CD4-positive, alpha-beta T cell treated with Interleukin-12 subunit alpha and Interleukin-12 subunit beta, for 1 hour (primary cell): ENCODE measurements around the gene RUNX1.
"Not testable (repeated sequence)": the region's sequence is repeated elsewhere in the genome, so short reads cannot be mapped to it uniquely, and the experiment has no call there.

Source experiments
- DNase-seq: peaks from one replicate; pipeline ENCODE4 v3.0.0-alpha.2; 2020

The RUNX1 gene

DNA sequence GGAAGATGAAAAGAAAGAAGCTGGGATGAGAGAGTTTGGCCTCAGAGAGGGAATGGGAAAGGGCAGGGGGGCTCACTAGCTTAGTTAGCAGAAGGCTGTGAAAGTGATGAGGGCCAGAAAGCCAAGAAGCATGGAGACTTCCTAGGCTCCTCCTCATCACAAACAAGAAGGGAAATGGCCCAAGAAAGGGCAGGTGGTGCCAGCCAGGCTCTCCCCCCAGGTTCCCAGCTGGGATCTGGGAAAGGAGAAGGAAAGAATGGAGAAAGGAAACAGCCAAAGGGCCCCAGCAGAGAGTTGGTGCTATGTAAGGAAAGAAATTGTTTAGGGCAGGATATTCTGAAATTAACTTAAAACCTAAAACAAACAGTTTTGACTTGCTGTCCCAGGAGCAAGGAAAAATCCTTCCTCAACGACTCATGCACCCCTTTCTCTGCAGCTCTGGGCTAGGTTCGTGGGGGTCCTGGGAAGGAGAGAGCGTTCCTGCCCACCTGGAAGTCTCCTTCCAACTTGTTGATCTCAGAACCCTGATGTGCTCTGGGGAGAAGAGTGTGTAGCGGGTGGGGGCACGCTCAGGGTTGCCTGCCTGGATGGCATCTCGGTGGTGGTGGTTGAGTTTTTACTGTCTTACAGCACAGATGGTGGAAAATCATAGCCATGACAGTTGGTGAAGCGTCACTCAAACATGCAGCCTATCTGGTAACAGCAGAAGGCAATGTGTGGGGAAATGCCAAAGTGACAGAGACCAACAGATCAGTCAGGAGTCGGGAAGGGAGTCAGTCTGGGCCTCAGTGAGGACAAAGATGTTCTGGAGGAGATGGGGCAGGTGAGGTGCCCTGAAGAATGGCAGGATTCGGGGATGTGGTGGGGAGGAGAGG is 233.0 kb downstream of the RUNX1 start:
- no peak for DNase-seq

DNA sequence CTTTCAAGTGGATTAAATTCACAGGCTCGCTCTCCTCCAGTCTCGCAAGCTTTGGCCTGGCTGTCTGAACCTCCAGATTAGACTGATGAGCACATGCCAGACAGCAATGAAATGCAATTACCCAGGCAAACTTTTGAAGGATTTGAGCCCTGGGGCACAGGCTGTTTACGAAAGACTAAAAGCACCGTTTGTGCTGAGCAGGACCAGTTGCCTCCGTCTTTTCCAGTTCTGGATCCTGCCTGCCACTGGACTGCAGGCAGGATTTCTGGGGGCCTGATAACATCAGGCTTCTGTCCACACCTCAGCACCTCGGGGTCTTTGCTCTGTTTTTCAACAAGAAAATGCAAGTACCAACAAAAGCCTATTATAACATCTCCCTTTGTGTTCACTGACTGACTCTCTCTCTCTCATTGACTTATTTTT is 234.6 kb downstream of the RUNX1 start:
- DNase-seq: no peak

DNA sequence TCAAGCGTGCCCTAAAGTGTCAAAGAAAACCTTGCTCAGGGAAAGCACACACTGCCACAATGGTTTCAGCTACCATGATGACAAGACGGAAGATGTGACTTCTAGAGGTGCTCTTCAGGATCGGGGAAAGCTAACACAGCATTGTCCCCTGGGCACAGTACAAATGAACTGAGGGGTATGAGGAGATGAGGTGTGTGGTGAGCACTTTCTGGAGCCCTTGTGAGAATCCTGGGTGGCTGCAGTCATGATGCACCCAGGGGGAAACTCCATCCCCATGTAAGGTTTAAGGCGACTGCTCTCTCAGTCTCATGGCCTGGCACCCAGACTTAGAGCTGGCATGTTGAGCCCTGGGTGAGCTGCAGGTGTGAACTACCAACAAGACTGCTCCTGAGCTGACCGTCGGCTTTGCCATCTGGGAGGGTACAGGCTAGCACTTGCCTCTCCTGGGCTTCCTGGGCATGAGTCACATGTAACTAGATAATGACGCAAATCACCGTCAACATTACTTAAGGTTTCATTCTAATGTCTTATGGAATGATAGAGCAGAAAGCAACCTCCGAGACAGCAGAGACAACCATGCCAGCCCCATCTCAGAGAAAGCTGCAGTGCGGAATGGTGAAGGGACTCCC is 235.7 kb downstream of the RUNX1 start:
- no peak for DNase-seq

DNA sequence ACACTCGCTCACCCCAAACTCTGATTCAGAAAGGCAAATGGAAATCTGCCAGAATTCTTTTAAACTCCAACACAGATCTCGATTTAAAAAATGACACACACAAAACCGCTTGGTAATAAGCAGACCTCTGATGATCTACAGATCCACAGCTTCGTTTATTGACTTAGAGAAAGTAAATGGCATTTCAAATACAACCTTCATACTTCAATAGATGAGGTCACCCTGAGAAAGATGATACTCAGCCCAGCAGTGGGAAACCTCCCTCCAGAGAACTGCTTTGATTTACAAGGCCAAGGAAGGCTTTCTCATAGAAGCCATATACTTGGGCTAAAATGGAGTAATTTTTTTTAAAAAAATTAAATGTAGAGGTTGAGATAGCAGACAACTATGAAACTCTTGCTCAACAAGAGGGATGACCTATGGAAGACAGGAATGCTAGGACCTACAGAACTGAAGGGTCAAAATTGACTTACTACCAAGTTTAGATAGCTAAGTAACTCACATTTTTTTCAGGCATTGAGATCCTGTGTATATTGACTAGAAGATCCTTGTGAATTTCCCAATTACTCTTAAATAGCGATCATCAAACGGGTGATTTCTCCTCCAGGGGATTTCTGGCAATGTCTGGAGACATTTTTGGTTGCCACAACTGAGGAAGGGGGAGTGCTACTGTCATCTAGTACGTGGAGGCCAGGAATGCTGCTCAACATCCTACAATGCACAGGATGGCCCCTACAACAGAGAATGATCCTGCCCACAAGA is 236.4 kb downstream of the RUNX1 start:
- DNase-seq: no peak

DNA sequence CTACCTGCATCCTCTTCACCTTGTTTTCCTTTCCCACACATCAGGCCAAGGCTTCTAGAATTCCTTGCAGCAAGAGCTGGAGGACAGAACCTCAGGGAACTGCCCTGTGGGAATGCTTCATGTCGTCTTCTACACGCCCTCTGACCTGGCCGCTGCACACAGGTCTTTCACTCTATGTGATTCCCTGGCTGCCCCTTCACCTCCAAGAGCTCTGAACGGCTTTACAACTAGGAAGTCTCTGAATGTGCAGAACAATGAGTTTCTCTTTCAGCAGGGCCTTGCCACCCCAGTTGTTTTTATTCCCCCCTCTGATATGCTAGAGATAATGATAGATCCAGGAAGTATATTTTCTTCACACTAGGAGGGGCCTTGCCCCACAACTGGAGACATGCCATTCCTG is 237.7 kb downstream of the RUNX1 start:
- no peak for DNase-seq

DNA sequence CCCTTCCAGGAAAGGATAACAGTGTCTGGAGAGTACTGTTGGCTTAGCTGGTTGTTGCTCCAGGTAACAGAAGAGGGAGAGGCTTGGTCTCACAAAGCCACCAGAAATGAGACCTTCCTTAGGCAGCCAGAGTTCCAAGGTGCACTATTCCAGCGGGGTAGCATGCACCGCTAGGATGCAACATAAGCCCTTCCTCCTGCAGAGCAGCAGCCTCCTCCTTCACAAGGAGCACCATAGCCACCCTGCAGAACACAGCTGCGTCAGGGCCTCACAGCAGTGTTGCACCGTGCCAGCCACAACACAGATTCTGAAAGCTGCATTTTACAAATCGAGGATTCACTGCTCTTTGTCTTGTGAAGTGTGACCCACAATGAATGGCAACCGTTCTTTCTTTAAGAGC is 238.3 kb downstream of the RUNX1 start:
- no peak for DNase-seq

DNA sequence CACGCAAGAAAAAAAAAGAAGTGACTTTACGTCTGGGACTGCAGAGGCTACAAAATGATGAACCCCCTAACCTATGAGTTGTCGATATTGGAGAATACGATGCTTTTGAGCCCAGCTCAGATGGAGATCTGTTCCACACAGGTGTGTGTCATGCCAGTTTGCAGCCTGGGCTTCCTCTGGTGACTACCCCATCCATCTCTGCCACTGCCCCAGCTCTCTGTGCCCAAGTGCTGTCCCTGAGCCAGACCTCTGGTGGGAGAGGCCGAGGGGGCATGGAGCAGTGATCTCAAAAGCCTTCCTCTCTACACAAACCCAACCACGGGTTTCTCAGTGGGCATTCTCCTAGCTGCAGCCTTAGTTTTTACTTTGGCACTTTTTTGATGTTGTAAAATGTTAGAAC is 239.3 kb downstream of the RUNX1 start:
- no peak for DNase-seq

DNA sequence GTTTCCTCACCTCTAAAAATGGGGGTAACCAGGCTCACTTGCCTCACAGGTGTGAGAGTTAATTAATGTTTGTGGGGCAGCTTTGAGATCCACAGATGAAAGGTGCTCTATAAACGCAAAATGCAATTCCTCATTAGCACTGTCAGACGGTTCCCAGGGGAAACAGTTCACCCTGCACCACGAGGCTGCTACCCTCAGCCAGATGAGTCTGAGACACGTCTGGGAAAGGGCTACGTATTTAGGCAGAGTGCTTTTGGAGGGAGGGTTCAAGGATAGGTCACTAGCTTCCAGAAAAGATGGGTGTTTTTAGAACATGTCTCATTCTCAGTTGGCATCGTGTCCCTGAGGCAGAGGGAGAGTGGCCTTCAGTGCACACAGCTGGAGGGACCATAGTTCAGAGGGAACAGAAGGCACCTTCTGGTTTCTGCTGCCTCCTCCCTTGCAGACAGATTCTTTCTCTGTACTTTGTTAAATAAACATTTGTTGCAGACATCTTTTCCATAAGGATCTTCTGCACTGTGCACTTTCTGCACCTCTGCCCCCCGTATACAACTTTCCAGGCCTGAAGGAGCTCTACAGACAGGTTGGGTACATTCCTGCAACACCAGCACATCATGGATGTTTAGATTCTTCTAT is 240.4 kb downstream of the RUNX1 start:
- no peak for DNase-seq

DNA sequence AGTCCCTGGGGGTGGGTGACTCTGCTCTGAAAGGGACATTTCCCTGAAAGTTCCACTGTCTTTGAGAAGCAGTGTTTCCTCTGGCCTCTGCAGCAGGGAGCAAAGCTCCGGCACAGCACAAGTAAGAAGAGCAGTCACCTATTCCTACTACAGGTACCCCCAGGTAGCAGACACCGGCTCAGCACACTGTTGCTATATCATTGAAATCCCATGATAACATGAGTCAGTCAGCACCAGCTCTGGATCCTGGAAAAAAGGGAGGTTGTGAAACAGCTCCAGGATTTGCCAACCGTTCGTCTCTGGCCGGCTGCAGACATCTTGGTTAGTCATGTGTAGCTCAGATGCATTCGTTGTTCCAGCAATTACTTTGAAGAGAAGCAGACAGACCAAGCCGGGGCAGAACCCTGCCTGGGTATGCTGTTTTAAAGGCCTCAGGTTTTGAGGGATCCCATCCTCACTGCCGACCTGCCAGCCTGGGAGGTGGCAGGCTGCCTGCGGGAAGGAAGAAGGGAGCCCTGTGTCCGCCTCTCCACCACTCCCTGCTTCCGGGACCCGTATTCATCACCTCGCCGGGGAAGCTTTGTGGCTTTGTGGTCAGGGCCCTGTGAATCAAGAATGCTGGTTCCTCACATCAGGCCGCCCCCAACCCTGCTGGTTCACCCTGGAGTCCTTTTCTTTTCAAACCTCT is 241.1 kb downstream of the RUNX1 start:
- peak; percentile 52 for DNase-seq

DNA sequence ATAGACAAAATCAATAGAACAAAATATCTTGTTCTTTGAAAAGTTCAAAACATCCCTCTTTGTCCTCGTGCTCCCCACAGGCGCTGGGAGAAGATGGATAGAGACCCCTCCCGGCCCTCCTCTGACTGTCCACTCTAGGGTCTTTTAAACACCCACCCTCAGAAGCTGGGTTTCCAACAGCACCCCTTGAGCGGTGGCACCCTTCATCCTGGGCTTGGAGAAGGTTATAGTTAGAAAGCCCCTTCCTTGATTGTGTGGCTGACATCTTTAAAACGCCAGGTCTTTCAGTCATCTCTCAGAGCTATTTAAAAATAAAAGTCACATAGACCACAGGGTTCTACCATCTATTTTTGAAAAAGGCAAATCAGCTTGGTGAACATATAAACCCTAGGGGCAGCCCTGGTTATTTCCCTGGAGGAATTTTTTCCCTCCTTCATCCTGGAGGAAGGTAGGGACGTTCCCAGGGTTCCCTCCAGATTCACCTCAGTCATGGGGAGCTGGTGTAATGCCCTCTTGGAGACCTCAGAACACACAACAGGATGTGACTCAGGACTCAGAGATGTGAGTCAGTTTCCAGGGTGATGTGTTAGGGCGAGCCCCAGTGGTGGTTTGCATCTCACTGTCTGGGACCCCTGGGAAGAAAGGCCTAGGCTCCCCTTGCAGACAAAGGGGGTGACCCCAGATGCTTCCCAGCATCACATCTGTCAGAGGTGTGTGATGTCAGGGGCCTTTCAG is 241.8 kb downstream of the RUNX1 start:
- peak; percentile 59 for DNase-seq

DNA sequence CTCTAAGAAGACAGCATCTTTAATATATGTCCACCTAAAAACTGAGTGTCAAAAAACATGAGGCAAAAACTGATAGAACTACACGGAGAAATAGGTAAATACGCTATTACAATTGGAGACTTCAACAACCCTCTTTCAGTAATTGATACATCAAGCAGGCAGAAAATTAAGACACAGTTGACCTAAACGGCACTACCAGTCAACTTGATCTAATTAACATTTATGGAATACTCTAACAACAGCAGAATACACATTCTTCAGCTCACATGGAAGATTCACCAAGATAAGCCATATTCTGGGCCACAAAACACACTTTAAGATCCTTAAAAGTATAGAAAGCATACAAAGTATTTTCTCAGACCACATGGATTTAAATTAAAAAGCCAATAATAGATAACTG is 242.7 kb downstream of the RUNX1 start:
- DNase-seq: no peak

DNA sequence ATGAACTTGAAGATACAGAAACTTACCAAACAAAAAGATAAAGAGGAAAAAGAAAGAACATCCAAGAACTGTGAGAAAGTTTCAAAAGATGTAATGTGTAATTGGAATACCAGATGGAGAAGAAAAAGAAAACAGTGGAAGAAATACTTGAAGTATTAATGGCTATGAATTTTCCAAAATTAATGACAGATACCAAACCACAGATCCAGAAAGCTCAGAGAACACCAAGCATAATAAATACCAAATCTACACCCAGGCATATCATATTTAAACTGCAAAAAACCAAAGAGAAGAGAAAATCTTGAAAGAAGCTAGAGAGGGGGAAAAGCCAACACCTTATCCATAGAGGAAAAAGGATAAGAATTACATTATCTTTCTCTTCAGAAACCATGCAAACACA is 243.9 kb downstream of the RUNX1 start:
- no peak for DNase-seq

DNA sequence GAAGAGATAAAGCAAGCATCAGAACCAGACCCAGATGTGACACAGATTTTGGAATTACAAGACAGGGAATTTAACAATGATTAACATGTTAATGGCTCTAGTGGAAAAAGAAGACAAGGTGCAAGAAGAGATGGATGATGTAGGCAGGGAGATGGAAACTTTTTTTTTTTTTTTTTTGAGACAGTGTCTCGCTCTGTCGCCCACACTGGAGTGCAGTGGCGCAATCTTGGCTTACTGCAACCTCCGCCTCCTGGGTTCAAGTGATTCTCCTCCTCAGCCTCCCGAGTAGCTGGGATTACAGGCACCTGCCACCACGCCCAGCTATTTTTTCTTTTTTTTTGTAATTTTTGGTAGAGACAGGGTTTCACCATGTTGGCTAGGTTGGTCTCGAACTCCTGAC is 244.5 kb downstream of the RUNX1 start:
- DNase-seq: not testable (repeated sequence)

DNA sequence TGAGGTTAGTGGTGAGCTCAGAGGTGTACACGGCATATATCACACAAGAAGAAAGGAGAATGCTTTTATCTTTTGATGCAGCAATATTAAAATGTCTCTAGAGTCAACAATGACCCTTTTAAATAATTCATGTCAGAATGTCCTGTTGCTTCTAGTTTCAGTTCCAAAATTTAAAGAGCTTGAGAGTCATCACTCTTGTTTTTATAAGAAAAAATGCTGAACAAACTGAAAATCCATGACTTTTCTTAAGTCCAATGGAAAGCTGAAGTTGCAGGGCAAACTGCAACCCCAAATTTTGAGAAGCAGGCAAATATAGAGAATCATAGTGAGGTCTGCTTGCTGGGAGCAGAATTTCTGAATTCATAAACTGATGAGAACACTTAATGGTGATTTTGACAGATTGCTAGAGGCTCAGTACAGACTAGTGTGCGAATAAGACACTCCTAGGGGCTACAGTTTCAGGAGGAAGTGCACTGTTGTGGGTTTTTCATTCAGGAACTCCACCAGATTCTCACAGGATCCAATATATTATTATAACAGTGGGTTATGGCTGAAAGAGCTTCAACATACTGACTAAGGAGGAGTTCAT is 245.2 kb downstream of the RUNX1 start:
- no peak for DNase-seq

DNA sequence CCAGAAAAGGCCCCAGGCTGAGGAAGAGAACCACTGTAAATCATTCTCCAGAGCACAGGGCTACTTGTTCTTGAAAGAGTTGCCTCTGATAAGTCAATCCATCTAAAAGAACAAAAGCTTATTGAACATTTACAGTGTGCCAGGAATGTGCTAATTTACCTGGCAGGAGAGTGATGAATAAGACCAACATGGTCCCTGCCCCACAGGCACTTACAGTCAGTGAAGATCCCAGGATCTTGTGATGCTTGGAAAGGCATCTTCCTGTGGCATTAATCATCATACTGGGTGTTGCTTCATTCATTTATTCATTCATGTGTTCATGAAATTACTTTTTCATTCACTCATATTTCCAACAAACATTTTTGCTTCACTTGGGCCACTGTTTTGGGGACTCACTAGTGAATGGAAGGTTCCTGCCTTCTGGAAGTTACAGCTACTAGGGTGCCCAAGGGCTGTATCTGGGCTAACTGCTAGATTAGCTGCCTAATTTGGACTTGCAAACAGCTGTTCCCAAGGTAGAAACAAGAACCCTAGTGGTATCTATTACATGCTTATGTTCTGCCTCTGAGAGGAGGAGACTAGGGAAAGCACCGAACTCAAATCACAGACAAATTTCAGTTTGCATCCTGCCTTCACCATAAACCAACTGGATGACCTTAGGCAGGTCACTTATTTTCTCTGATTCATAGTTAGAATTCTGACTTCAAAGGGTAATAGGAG is 246.8 kb downstream of the RUNX1 start:
- DNase-seq: no peak

DNA sequence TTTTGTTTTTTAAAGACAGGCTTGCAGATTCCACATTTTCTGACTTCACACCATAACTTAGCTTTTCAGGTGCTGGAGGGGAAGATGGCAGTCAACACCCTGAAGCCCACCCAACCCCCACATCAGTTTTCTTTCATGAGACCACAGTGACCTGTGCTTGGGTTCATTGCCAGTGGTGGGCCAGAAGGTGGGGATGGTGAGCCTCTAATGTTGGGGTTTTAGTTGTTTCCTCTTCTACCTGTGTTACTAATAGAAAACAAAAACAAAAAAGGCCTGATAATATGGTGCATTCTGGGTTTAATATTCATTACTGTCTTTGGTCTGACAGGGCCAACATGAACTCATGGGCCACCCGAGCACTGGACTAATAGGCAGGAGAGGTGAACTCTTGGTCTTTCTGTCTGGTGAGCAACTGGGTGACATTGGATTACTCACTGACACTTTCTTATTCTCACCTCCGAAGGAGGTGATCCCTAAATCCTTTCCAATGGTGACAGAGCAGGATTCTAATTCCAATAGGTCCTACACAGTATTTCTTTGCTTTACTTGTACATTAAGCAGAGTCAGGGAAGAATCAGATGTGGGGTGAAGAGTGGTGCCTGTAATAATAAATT is 247.5 kb downstream of the RUNX1 start:
- peak; percentile 36 for DNase-seq

DNA sequence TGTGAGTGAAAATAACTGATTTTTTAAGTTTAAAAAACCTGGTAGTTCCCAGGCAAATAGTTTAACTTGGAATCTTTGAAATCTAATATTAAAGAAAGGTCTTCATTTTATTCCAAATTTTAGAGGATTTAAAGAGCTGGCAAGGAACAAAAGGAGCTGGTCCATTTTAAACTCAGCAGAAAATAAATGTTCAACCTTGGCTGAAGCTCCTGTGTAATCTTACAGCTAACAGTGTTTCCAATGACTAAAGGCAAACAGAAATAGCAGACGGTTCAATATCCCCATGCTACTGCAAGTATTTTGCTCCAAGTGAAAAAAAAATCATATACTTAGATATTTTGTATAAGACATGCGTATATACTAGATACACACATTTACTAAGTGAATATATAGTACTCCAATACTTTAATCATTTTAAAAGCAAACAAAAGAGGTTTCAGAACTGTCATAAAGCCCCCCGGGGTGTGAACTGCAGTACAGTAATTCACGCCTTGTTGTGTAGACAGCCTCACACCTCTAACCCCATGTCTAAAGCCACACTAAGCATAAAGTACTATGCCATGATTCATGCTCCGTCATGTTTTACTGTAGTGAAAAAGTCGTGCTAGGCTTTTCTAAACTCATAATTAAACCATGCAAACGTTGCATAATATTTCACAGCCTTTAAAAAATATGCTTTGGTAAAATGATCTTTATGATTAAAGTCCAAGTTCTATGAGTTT is 248.1 kb downstream of the RUNX1 start:
- DNase-seq: no peak

DNA sequence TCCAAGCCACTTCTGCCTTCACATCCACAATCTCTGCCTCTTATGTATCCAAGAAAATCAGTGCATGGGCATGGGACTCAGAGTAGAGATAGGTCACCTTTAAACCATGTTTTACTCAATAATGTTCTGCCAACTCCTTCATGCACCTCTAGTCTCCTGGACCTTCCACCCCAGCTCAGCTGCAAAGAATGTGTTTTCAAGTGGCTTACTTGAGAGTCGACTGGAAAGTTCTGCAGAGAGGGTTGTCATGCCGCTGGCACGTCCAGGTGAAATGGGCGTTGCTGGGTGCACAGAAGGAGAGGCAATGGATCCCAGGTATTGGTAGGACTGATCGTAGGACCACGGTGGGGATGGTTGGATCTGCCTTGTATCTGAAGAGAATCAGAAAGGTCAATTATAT is 250.0 kb downstream of the RUNX1 start:
- DNase-seq: no peak

DNA sequence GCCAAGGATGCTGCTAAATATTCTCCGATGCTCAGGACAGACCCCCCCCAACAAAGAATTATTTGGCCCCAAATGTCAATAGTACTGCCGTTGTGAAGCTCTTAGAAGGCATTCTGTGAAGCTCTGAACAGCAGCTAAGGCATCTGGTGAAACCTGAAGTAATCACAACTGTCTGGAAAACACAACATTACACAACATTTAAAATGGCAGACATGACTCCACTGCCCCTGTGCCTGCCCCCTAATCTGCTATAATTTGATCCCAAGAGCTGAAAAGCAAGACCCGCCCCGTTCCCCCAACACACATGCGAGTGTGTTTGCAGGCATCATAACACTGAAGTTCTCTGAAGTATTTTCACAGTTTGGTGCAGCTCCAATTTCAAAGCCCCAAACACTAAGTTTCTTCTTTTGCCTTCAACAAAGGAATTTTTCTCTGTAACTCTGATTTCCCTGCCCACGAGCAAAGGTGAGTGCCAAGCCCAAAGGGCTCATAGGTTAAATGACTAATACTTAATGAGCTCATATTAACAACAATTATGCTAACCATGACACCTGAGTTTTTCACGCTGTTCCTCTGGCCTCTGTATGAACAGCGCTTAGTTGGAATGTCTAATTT is 251.1 kb downstream of the RUNX1 start:
- DNase-seq: no peak
